Dedifferentiated amniotic fluid mesenchymal stem cell (primary cell): ENCODE measurements around the gene AIF1L.
"Not testable (repeated sequence)": the region's sequence is repeated elsewhere in the genome, so short reads cannot be mapped to it uniquely, and the experiment has no call there.

Experiments used
- DNase-seq: peaks from one replicate; pipeline ENCODE4 v3.0.0-alpha.2; 2016; ENCODE audit errors: extremely low spot score

Gene AIF1L

DNA sequence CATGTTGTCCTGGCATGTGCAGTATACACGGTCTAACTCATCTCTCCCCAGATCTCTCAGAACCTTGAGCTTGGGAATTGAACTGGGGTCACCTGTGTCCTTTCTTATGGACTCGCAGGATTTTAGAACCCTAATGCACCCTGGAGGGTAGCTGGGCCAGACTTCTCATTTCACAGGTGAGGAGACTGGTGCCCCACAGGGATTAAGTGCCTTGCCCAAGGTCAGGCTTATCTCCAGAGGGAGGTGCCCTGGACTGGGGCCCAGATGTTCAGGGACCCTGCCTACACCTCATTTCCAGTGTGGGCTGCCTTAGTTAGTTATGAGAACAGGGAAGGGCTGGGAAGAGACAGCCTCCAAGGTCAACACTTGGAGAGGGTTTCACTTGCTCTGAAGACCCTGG, 25.0 kb downstream of the AIF1L start:
- DNase-seq: no peak

GRCh38 chr9:131122158-131122557, 25.8 kb downstream of the AIF1L start:
- no peak for DNase-seq

DNA sequence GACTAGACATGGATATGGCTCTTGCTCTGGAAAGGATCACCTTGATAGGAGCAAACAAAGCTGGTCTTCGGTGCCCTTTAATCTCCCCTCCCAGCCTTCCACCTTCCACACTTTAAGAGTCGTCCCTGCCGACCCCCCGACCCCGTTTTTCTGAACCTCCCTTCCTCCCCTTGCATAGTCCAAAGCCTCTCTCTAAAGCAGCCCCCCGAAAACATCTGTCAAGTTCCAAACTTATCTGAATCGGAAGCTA, 28.6 kb downstream of the AIF1L start:
- no peak for DNase-seq

- DNase-seq: peak; percentile 99
These were observed 29.1 kb downstream of the AIF1L start, which contains the start of gene NUP214 for GRCh38 chr9:131125288-131126058. Gene NUP214, plus strand, starts transcription at chr9:131125586. Its CDS starts 119 bp downstream, at chr9:131125705.

DNA sequence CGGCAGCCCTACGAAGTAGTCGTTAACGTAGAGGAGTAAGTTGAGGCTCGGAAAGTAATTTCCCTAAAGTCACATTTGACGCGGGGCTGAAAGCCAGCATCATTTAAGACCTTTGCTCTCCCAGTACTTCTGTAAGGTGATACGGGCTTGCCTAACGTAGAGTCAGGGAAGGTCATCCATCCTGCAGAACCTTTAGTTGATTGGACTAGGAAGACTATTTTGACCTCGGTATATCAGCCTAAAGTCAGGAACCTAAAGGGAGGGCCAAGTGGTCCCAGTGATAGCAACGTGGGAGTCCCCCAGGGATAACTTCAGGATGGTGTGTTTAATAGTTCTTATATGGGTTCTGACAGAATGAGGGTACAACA, 29.7 kb downstream of the AIF1L start:
- no peak for DNase-seq

GRCh38 chr9:131129183-131129582, 32.9 kb downstream of the AIF1L start:
- no peak for DNase-seq

- no peak for DNase-seq
These were observed 42.3 kb downstream of the AIF1L start for GRCh38 chr9:131138676-131139075.

- no peak for DNase-seq
These were observed 43.8 kb downstream of the AIF1L start for GRCh38 chr9:131140112-131140511.

DNA sequence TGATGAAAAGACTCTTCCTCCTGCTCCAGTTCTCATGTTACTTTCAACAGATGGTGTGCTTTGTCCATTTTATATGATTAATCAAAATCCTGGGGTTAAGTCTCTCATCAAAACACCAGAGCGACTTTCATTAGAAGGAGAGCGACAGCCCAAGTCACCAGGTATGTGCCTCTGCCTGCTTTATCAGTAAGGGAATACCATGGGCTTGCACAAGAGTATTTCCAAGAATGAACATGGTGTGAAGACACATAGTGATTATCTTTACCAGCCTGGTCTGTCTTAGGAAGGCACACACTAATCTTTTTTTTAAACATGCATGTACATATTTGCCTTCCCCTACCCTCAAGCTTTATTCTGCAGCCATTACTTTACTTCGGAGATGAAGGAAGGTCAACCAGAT, 44.2 kb downstream of the AIF1L start:
- no peak for DNase-seq

- DNase-seq: no peak
These were observed 45.8 kb downstream of the AIF1L start for GRCh38 chr9:131142160-131142559.

- no peak for DNase-seq
These were observed 47.9 kb downstream of the AIF1L start for GRCh38 chr9:131144201-131144600.

- DNase-seq: no peak
These were observed 48.9 kb downstream of the AIF1L start for GRCh38 chr9:131145245-131145644.

DNA sequence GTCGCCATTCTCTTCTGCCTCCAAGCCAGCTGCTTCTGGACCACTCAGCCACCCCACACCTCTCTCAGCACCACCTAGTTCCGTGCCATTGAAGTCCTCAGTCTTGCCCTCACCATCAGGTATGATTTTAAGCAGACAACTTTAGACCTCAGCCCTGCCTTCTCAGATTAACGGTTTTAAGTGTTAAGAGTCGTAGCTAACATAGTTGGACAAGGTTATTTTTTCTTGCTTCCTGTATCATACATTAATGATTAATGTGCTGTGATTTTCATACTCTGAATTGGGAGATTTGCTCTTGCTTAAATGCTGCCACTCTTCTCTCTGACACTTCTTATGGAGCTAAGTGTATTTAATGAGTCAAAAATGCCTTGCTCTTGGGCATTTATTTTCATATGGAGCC, 49.9 kb downstream of the AIF1L start:
- no peak for DNase-seq

GRCh38 chr9:131148276-131148675, 51.9 kb downstream of the AIF1L start:
- no peak for DNase-seq

DNA sequence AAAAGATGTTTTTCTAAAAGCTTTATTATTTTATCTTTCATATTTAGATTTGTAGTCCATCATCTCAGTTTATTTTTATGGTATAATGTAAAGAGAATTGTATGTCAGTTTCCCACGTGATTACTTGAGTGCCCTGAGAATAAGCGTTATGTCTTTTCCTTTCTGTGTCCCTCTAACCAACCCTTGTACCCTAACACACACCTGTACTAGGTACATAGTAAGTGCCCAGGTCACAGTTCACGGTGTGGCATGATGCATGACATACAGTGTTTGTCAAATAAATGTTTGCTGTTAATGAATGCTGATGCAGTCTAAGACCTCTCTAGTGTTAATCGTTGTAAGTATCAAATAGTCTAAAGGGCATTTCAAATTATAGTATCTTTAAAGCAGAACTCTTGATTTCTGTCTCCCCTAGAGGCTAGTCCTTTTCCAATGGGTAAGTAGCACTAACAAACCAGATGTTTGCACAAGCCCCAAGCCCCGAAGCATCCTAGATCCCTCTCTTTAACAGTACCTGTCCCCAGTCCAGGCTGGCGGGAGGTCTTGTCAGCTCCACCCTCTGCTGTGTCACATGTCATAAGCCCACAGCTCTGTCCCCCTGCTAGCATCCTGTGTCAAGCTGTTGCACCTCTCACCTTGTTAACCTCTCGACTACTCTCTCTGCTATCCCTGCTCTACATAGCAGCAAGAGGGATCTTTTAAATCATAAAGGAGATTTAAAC, 52.8 kb downstream of the AIF1L start:
- no peak for DNase-seq

DNA sequence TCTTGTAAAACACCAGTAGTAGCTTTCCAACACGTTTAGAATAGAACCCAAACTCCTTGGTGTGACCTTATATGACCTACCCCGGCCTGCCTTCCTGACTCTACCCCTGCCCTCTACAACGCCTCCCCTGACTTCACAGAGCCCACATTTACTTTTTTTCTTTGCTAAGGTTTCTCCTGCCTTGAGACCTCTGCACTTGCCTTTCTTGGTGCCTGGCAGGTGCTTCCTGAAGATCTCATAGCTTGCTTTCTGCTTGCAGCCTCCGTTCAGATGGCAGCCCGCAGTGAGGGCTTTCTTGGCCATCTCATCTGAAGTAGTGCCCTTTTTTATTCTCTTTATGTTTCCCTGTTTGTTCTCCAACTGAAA, 53.3 kb downstream of the AIF1L start:
- DNase-seq: no peak

DNA sequence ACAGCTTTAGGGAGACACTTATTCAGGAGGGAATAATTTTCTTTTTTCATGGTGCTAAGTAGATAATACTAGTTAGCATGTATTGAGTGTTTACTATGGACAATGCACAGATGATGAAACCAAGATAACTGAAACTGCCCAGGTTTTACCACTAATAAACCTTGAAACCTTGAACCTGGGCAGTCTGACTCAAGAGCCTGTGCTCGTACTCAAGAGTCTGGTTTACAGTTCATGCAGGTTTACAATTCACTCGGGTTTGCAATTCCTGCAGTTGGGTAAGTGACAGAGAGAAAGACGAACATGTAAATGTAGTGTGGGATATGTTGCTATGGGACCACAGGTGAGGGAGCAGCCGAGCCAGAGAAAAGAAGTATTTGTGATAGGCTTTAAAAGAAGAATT, 57.3 kb downstream of the AIF1L start:
- DNase-seq: no peak

GRCh38 chr9:131158673-131159072, 62.3 kb downstream of the AIF1L start:
- DNase-seq: not testable (repeated sequence)

- no peak for DNase-seq
These were observed 64.2 kb downstream of the AIF1L start for GRCh38 chr9:131160416-131161112.

- DNase-seq: no peak
These were observed 65.3 kb downstream of the AIF1L start for GRCh38 chr9:131161585-131161984.

DNA sequence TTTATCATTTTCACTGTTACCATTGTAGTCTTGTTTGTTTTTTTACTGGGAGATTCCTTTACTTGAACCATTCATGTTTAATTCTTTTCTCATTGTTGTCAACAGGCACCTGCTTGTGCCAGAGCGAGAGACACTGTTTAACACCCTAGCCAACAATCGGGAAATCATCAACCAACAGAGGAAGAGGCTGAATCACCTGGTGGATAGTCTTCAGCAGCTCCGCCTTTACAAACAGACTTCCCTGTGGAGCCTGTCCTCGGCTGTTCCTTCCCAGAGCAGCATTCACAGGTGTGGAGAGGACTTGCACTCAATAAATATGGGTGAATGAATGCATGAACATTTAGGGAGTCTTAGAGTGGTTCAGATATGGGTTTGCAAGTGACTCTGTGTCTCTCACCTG, 66.6 kb downstream of the AIF1L start:
- no peak for DNase-seq

GRCh38 chr9:131165523-131165922, 69.2 kb downstream of the AIF1L start:
- DNase-seq: no peak

- DNase-seq: no peak
These were observed 70.9 kb downstream of the AIF1L start for GRCh38 chr9:131167146-131167692.
